GM18499 (cell line): ENCODE measurements around the gene TOGARAM2.
"Not testable (repeated sequence)": the region's sequence is repeated elsewhere in the genome, so short reads cannot be mapped to it uniquely, and the experiment has no call there.

Experiments used
- ATAC-seq: cut with Tn5 transposase; IDR thresholded peaks from one replicate; pipeline ENCODE4 v1.9.1; 2021; ENCODE audit warnings: moderate number of reproducible peaks; ENCODE audit not compliant: insufficient read depth, unreplicated experiment

The TOGARAM2 gene

DNA sequence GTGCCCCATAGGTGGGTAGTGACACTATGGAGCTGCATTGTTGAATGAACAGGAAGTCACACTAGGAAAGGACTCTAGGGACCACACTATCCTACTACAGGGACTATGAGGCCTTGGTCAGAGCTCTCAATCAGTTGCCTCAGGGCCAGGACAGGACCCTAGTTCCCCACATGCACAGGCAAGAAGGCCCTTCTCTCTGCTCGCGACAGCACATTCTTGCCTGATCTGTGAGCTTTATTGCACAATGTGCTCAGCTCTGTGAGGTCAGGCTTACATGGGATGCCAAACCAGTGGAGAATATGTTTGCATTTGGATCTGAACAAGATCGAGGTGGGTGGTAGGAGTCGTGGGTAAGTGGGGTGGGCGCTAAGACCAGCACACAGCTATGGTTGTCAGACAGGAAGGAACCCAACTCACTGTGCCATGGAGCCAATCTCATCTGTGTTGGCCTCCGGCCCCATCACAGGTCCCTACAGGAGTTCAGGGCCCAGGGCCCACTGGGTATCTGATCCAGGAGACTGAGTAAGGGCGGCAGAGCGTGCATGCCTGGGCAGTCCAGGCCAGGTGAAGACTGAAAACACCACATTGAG lies 85.3 kb downstream of the TOGARAM2 start:
- ATAC-seq: no peak

DNA sequence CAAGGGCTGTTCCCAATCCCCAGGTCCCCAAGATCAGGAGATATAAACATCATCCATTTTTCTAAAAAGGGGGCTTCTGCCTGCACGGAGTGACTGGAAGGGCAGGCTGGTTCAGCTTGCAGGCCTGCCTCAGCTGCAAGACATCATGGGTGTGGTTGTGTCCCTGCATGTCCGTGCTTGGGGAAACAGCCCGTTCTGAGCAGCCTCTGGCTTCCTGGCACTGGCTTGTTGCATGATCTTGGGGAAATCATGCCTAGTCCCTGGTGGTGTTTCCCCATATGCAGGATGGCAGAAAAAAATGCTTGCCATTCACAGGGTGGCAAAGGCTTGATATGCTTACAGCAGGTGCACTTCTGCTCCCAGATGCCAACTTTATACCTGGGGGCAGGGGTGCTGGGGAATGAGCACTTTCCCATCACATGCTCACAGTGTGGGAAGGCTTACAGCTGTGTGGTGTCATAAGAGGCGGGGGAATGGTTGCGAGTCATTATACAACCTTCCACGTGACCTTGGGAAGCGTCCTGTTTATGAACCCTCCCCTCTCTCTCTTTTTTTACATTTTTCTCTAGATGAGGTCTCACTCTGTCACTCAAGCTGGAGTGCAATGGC lies 86.0 kb downstream of the TOGARAM2 start:
- ATAC-seq: no peak

DNA sequence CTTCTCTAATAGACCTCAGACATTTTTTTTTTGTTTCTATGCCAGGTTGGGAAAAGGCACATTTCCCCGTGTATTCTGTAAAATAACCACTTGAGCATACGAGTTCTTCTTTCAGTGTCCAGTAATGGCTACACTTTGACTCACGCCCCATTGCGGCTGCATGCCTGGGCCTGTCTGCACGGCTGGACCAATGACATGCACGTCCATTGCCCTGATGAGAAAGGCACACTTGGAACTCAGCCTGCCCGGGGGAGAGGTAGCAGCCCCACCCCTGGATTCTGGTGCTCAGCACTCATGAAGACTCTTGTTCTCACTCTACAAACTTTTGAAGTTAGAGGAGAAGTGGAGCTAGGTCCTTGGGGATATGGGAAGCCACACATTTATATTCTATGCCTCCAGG lies 87.4 kb downstream of the TOGARAM2 start:
- no peak for ATAC-seq

DNA sequence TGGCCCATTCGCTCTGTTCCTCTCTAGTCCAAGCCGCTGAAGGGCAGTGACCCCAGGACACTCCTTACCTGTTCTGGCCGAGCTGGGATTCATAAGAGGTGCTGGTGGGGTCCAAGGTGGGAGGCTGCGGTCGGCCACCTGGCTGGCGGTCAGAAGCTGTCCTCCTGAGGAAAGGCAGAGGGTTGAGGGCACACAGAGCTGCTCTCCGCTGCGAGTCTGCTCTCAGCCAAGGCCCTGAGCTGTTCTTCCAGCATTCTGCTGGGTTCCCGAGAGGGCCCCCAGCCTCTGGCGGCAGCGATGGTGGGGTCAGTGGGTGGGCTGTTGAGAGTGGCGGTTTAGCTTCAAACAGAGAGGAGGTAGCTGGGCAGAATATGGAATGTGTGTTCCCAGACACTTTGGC lies 89.4 kb downstream of the TOGARAM2 start:
- no peak for ATAC-seq

DNA sequence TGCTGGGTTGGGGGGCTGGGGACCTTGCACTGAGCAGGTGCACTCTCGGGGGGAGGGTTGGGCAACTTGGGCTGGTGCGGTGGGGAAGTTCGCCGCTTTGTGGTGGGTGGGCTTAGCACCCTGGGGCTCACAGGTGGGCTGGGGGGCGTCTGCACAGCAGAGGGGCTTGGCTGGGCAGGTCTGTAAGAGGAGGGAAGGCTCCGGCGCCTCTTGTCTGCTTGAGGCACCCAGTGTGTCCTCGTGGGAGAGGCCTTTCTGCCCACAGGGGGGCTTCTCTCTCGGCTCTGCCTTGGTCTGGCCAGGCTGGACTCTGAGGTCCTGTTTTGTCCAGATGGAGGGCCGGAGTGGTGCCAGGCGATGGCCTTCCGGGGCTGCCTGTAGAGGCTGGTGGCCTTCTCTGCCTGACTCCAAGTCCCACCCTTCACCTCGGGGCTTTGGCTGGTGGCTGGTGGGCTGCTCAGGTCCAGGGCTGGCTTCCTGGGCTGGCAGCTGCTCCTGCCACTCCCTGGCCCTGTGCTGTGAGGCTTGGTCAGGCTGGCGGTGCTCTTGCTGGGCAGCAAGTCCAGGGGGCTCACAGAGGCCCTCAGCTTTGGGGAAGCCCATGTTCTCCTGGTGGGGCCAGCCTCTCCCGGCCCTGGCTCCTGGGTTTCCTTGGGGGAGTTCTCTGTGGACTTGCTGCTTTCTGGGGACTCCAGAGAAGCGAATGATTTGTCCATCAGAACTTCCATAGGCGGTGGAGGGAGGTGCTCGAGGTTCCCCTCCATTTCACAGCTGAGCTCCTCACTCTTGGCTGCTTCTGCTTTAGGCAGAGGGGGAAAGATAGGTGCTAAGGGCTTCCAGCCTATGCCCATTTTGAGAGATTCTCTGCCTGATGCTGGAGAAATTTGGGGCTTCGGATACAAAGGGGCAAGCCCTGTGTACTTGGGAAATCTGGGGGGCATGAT lies 90.2 kb downstream of the TOGARAM2 start:
- no peak for ATAC-seq

DNA sequence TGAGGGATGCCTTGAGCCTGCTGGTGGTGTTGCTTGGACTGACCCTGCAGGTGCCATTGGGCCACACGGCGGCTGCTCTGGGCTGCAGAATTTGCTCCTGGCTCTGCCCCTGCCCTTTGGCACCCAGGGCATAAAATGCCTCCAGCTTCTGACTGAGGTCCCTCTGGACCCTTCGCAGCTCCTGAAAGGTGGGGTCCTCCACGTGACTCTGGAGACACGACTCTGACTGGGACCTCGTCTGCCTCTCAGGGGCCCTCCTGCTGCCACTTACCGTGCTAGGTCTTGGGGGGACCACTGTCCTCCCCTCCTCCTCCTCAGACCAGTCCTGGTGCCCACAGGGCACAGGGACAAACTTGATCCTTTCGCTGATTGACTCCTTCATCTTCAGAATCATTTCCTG lies 91.2 kb downstream of the TOGARAM2 start:
- ATAC-seq: no peak

DNA sequence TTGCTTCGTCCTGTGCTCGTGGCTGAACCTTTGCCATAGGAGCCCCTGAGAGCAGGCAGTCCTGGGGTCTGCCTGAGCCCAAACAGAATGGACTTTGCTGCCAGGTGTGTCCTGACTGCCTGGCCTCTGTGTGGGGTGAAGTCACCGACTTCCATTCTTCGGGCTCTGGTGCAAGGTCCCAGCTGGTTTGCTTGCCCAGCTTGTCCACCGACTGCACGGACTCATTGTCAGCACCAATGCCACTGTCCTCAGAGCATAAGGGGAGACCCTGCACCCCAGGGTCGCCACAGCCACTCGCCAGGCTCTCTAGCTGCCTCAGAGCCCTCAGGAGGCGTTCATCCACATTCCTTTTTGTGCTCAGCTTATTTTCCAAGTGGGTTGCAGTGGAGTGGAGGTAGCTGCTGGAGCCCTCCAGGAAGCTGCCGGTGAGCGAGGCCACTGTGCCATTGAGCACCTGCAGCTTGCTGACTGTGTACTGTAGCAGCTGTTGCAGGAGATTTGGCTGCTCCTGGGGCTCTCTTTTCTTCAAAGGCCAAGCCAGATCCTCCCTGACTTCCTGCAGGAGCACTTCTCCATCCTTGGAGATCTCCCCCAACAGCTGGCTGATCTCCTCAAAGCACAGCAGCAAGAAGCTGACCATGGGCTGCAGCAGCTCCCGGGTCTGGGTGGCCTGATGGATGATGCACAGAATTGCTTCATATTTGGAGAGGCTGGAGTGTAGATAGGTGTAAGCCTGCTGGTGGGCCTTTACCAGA lies 92.0 kb downstream of the TOGARAM2 start:
- no peak for ATAC-seq

DNA sequence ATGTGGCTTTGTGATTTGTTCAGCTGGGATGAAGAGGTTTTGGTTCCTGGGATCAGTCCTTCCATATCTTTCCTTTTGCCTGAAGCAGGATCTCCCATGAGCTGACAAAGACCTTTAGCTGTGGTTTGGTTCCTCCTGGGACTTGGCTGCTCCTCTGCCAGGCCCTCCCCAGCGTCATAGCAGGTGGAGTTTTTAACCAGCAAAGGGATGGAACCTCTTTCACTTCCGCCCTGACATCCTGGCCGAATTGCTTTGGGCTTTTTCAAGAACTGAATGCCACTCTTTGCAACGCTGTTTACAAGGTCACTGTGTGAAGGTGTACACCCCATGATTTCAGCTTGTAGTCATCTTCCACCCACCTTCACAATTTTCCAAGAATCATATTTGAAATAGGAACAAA lies 92.8 kb downstream of the TOGARAM2 start:
- ATAC-seq: no peak

DNA sequence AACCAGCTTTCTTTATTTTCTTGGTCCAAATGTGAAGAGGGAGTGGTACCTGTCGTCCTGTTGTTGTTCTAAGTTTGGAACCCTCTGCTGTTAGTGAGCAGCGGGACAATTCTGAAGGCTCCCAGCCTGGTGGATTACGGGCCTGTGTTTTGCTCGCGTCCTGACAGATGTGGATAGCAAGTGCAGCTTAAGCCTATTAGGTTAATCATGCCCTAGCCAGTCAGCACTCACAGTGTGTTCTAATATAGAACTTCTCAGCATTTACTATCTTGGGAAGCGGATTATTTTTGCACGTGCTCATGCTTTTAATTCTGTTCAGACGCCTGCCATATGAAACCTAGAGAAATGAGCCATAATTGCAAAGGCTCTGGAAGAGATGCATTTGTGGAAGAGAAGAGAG lies 93.3 kb downstream of the TOGARAM2 start, which contains the start of gene PCARE:
Gene PCARE, minus strand, starts transcription at position 113 of the 400 bp plus-strand sequence. CDS start 262 bp downstream, outside the sequence.
- no peak for ATAC-seq

DNA sequence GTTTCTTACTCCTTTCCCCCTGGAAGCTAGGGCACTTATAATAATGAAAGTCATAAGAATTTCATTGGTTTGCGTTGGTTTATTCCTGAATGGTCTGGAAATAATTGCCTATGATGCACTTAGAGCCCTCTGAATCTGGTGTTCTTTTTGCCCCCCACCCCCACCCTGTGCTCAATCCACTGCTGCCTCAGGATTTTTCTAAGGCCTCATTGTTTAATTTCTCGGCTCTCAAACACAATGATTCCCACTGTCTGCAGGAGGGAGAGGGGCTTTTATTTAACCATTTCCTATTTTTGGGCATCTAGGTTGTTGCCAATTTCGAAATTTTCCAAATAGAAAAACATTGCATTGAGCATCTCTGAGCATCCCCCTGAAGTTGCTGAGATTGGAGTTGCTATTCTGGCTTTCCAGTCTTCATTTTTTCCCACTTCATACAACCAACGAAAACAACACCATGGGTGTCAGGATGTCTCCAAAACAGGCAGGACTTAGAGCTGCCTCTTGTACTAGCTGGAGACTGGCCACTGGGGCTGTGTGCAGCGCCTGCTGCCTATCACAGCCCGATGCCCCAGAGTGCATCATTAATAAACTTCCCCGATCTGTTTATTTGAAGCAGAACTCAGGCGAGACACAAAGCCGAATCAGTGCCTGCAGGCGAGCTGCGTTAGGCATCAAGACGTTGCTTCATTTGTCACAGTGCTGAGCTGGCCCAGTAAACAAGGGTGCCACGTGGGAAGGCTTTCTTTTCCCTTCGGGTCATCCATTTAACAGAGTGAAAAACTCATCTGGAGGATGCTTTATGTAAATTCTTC lies 95.0 kb downstream of the TOGARAM2 start:
- ATAC-seq: no peak

DNA sequence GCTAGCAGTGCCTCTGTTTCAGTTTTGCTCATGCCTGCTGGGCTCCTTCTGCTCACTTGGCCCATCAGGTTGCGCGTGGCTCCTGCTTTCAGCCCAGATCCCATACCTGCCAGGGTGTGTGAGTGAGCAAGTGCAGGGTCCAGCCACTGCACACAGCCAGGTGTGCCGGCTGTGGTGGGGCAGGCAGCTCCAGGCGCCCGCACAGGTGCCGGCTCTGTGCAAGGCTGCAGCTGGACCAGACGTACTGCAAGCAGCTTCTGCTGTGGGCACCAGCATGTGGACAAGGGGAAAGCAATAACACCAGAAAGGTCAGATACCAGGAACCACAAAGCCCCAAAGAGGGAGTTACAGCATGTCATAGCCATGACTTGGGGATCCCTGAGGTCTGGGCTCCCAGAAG lies 98.8 kb downstream of the TOGARAM2 start:
- no peak for ATAC-seq

DNA sequence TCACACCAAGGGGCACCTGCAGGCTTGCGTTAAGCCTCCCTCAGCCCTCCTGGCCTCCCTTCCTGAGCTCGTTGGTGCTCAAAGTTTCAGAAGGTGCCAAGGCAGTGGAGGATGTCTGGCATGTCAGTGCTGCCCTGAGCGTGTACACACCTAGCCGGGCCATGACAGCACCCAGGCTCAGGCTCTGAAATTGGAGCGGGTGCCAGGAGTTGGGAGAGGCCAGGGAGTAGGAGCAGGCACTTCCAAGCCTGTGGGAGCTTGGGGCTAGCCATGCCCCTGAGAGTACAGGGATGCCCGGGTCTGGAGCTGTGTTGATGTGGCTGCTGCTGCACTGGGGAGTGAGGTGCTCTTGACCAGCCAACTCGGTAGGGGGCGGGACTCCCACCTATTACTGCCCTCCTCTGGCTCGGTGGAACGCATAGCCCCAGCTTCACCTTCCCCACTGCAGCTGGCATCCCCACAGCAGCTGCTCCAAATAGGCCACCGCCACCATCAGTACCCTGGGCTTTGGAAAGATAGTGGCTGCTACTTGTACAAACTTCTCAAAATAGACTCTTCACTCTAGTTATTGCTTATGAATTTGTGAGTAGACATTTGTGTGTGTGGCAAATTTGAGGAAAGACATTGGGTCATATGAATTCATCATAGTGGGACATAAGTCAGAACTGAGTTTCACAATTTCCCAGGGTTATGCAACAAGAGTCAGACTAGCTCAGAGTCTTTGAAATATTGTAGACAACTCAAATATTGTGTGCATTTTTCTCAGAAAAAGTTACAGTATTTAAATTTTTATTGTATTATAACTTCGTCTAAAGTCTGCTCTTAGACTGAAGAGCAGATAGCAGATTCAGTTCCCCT lies 100.0 kb downstream of the TOGARAM2 start:
- no peak for ATAC-seq

DNA sequence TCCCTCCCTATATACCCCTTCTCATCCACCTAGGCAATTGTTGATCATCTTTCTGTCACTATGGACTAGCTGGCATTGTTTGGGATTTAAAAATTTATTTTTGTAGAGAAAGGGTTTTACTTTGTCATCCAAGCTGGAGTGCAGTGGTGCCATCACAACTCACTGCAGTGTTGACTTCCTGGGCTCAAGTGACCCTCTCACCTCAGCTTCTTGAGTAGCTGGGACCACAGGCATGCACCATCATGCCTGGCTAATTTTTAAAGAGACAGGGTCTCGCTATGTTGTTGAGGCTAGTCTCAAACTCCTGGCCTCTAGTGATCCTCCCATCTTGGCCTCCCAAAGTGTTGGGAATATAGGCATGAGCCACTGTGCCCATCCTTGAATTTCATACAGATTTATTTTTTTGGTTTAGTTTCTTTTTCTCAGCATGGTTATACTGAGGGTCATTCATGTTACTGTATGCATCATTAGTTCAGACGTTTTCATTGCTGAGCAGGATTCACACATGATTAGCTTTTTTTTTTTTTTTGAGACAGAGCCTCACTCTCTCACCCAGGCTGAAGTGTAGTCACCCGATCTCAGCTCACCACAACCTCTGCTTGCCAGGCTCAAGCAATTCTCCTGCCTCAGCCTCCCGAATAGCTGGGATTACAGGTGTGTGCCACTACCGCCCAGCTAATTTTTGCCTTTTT lies 101.9 kb downstream of the TOGARAM2 start:
- ATAC-seq: no peak

DNA sequence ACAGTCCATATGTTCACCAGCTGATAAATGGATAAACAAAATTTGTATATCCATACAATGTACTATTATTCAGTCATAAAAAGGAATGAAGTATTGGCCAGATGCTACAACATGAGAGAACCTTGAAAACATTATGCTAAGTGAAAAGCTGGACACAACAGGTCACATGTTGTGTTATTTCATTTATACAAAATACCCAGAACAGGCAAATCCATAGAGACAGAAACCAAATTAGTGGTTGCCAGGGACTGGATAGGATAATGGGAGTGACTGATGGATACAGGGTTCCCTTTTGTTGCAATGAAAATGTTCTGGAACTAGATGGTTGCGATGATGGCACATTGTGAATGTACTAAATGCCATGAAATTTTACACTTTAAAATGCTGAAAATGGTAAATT lies 103.5 kb downstream of the TOGARAM2 start:
- ATAC-seq: no peak

DNA sequence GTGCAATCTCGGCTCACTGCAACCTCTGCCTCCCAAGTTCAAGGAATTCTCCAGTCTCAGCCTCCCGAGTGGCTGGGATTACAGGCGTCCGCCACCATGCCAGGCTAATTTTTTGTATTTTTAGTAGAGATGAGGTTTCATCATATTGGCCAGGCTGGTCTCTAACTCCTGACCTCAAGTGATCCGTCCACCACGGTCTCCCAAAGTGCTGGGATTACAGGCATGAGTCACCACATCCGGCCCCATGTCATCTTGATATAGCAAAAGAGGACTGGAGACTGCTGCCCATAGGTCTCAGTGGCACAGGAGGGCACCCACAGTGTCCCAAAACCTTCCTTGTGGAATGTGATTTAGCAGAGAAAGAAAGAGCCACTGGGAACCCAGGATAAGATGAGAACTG lies 109.2 kb downstream of the TOGARAM2 start:
- ATAC-seq: not testable (repeated sequence)

DNA sequence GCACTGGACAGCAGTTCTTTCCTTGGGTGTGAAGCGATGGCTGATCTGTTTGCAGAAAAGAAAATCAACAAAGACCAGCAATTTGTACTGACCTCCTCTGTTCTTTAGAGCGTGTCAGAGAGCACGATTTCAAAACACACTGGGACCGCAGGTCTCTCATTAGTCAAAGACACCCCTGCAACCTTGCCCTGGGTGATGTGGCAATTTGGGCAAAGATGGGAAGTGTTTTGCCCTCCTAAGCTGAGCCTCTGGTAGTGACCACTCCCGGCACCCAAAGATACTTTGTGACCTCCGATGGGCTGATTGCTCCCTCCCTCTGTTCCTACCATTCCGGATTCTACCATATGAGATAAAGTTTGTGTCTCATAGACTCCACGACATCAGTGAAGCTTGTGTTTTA lies 115.9 kb downstream of the TOGARAM2 start:
- ATAC-seq: no peak

DNA sequence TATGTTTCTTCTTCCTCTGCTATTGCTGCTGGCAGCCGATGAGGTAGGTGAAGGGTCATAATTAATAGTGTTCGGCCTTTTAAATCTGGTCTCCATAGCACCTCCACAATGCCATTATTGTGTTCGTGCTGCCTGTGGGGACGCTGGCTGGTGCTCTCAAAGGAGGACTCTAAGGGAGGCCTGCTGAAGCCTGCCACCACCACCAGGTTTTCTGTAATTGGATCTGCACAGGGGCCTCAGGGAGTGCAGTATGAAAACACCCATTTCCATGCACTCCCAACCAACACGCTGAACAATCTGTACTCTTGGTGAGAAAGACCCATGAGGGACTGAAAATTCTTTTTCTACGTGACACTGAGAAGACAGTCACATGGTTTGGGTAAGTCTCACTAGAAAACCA lies 116.5 kb downstream of the TOGARAM2 start:
- ATAC-seq: no peak

DNA sequence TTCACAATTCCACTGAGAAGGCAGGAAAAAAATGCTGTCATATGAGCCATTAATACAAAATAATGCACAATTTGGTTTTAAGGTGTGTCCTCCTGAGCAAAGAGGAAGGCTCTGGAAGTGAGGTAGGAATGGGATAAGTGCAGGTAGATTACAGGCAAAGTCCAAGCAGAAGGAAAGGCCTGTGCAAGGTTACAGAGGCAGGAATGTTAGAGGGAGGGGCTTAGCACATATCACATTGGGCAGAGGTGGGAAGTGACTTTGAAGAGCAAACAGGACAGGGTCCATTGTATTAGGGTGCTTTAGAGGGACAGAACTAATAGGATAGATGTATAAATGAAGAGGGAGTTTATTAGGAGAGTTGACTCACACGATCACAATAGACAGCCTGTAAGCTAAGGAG lies 119.5 kb downstream of the TOGARAM2 start:
- no peak for ATAC-seq
